HG03354 (cell line): ENCODE data around the gene CAST.
"Not testable (repeated sequence)": the region's sequence is repeated elsewhere in the genome, so short reads cannot be mapped to it uniquely, and the experiment has no call there.

Experiments
- ATAC-seq: cut with Tn5 transposase; IDR thresholded peaks from one replicate; pipeline ENCODE4 v1.9.1; 2021; ENCODE audit warnings: mild to moderate bottlenecking; ENCODE audit not compliant: unreplicated experiment, poor library complexity, severe bottlenecking

CAST gene

GRCh38 chr5:96796434-96796833 is 134.3 kb downstream of the CAST start:
- ATAC-seq: no peak

GRCh38 chr5:96801718-96802117 is 139.5 kb downstream of the CAST start:
- not testable (repeated sequence) for ATAC-seq

GRCh38 chr5:96807075-96807654 is 145.0 kb downstream of the CAST start:
- ATAC-seq: peak; percentile 42

- no peak for ATAC-seq
These were observed 146.3 kb downstream of the CAST start for GRCh38 chr5:96808541-96808828.

- ATAC-seq: no peak
These were observed 146.8 kb downstream of the CAST start for GRCh38 chr5:96808868-96809558.

- no peak for ATAC-seq
These were observed 147.7 kb downstream of the CAST start for GRCh38 chr5:96809921-96810320.

- ATAC-seq: no peak
These were observed 150.7 kb downstream of the CAST start for GRCh38 chr5:96812851-96813250.

- ATAC-seq: no peak
These were observed 151.9 kb downstream of the CAST start for GRCh38 chr5:96814041-96814440.

- peak; percentile 85 for ATAC-seq
These were observed 154.3 kb downstream of the CAST start for GRCh38 chr5:96816411-96816939.

GRCh38 chr5:96816991-96817390 is 154.8 kb downstream of the CAST start:
- ATAC-seq: peak; percentile 53

GRCh38 chr5:96817506-96817905 is 155.3 kb downstream of the CAST start:
- ATAC-seq: no peak

- ATAC-seq: no peak
These were observed 156.1 kb downstream of the CAST start for GRCh38 chr5:96818125-96818788.

GRCh38 chr5:96819806-96820205 is 157.6 kb downstream of the CAST start:
- ATAC-seq: no peak

- ATAC-seq: no peak
These were observed 159.2 kb downstream of the CAST start for GRCh38 chr5:96821260-96821916.

GRCh38 chr5:96822686-96823459 is 160.7 kb downstream of the CAST start:
- ATAC-seq: no peak

GRCh38 chr5:96823900-96824380 is 161.8 kb downstream of the CAST start:
- ATAC-seq: peak; percentile 100
